GM12865 (cell line): ENCODE data around the gene PCGF1.

Experiments
- DNase-seq: peaks from one replicate; pipeline ENCODE4 v3.0.0; 2010; ENCODE audit warnings: low read depth
- H3K4me3 ChIP-seq: 2 replicates; pipeline ENCODE4 v1.5.1; 2011; ENCODE audit warnings: mild to moderate bottlenecking, low read depth, low read length, control low read depth
- TF ChIP-seq, protein P1 (sequence below): IDR thresholded peaks from 2 replicates; pipeline ENCODE4 v1.5.1; 2011; ENCODE audit warnings: low read length, control low read depth, low read depth, inconsistent platforms; ENCODE audit not compliant: insufficient read depth; ENCODE audit errors: missing control alignments

Gene PCGF1

DNA sequence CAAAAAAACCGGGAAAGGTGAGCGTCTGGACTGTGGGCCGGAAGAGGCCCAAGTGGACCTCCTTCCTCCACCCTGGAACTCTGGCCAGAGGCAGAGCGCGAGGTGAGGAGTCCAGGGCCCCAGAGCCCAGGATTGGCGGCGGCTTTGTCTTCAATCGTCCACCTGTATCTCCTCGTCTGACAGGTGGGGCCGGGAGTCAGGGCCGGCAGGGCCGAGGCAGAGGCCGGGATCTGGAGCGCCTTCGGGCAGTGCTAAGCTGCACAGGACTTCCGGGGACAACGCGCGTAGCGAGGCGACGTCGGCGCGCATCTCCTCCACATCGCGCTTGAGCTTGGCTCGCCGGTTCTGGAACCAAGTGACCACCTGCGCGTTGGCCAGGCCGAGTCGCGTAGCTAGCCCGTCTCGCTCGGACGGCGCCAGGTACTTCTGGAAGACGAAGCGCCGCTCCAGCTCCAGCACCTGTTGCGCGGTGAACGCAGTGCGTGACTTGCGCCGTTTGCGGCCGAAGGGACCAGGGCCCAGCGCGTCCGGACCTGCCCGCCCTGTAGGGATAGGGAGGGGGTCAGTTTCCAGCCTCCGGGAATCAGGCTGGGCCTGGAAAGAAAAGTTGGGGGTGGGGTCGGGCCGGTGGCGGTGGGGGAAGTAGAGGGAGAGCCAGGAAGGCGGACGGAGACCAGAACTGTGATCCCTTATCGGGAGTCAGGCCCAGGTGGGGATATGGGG lies 9.6 kb downstream of the PCGF1 start:
- TF ChIP-seq, protein P1, sequence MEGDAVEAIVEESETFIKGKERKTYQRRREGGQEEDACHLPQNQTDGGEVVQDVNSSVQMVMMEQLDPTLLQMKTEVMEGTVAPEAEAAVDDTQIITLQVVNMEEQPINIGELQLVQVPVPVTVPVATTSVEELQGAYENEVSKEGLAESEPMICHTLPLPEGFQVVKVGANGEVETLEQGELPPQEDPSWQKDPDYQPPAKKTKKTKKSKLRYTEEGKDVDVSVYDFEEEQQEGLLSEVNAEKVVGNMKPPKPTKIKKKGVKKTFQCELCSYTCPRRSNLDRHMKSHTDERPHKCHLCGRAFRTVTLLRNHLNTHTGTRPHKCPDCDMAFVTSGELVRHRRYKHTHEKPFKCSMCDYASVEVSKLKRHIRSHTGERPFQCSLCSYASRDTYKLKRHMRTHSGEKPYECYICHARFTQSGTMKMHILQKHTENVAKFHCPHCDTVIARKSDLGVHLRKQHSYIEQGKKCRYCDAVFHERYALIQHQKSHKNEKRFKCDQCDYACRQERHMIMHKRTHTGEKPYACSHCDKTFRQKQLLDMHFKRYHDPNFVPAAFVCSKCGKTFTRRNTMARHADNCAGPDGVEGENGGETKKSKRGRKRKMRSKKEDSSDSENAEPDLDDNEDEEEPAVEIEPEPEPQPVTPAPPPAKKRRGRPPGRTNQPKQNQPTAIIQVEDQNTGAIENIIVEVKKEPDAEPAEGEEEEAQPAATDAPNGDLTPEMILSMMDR, result no peak
- peak overlapping the region; percentile 43 for H3K4me3 ChIP-seq
- peak; percentile 52 for DNase-seq

DNA sequence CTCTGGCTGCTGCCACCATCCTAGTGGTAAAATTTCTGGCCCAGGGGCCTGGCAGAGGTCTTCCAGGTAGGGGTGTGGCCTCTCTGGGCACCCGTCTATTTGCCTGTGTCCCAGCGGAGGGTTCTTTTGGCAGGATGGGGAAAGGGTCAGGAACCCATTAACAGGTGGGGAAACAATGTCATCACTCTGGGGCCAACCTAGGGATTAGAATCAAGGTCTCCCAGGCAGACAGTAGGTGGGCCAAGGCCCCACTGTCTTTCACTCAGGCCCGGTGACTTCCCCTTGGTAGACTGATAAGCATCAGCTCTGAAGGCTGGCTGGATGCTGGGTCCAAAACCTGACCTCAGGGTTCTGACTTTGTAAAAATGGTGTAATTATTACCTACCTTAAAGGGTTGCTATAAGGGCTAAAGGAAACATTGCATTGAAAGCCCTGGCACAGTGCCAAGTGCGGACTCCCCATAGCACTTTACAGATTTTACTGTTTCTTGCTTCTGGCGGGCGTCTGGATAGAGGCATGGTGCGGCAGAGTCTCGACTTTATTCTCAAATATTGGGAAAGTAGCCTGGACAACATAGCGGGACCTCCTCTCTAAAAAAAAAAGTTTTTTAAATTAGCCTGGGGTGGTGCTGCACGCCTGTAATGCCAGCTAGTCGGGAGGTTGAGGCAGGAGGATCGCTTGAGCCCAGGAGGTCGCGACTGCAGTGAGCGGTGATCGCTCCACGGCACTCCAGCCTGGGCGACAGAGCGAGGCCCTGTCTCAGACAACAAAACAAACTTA lies 10.3 kb downstream of the PCGF1 start:
- no peak for DNase-seq
- TF ChIP-seq, protein P1, result no peak
- H3K4me3 ChIP-seq, result peak overlapping the region; percentile 43

DNA sequence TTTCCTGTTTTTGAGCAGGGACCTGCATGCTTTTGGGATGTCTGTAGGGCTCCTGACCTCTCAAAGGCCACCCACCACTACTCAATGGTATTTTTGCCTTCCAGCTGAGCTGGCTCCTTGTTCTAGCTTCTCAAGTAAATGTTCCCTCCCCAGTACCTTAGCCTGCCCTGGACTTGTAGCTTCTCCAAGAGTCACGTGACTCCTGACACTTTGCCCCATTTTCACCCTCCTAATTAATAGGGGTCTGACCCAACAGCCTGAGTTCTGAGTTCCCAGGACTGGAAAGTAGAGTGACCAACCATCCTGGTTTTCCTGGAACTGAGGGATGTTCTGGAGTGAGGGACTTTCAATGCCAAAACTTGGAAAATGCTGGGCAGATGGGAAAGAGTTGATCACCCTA lies 12.1 kb downstream of the PCGF1 start:
- no peak overlapping the region for H3K4me3 ChIP-seq
- TF ChIP-seq, protein P1, result no peak
- no peak for DNase-seq

DNA sequence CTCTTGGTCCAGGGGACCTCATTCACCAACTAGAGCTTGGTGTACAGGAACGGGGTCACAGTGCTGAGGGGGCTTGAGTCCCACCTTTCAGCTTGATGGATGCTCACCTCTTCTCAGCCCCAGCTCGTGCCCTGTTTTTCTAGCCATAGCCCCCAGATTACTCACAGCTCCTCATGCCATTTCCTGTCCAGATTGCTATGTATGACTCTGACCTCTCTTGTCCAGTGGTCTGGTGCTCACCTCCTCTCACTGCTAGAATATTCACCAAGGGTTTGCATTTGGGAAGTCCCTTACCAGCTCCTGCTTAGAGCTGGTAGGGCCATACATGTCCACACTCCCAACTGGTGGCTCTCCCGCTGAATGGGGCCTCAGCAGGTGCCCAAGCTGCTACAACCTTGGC lies 13.9 kb downstream of the PCGF1 start:
- TF ChIP-seq, protein P1, result no peak
- H3K4me3 ChIP-seq, result no peak overlapping the region
- DNase-seq, result no peak

DNA sequence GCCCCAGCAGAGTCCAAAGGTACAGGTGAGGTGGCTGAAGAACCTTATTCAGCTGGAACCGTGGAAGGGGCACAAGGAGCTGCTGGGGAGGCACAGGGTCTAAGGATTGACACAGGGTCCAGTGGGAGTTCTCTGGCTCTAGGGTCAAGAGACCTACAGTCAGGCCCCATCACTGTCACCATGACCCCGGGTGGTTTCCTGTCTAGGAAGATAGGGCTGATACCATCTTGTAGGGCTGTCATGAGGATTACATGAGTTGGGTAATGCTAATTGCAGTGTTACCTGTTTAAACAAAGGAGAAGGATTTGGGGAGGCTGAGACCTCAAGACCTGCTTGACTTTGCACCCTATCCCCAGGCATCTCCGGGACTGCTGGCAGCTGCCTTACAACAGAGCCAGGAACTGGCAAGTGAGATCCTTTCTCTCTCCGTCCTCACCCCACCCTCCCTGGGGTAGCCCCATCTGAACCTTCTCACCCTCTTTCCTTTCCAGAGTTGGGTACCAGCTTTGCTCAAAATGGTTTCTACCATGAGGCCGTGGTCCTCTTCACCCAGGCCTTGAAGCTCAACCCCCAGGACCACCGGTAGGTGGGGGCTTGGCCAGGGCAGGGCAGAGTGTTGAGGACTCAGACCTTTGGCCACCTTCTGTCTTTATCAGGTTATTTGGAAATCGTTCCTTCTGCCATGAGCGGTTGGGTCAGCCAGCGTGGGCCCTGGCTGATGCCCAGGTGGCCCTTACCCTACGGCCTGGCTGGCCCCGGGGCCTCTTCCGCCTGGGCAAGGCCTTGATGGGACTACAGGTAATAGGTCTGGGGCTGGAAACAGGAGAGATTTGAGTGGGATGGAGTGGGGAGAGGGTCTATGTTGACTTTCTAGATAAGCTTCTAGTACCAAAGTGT lies 15.6 kb downstream of the PCGF1 start:
- no peak for DNase-seq
- H3K4me3 ChIP-seq, result no peak overlapping the region
- TF ChIP-seq, protein P1, result no peak

DNA sequence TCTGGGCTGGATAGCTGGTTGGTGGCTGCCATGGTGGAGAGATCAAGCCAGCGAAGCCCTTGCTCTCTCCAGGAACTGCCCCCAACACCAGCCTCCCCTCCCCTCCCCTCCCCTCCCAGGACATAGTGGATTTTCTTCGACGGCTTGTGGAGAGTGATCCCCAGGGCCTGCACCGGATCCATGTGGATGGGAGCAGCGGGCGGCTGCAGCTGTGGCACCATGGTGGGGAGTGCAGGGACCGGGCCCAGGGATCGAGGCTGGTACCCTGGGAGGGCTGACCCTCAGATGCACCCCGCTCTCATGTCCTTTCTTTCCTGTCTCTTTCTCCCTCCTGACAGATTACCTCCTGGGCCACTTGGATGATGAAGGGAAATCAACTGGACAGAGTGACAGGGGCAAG lies 17.6 kb downstream of the PCGF1 start:
- no peak overlapping the region for H3K4me3 ChIP-seq
- no peak for DNase-seq
- TF ChIP-seq, protein P1, result no peak
